OCI-LY7 (cell line): ENCODE data around the gene CSNK2A1.

Experiments used
- EZH2phosphoT487 ChIP-seq: fragments of 200-600 bp; sonication (generic); IDR thresholded peaks from 2 replicates; pipeline ENCODE4 v1.6.1; 2018; ENCODE audit warnings: low read depth, borderline replicate concordance, mild to moderate bottlenecking, mixed run types, antibody characterized with exemption, low read length, moderate library complexity, mixed read lengths
- TF ChIP-seq, protein P1 (sequence below): fragments of 200-600 bp; sonication (generic); conservative IDR thresholded peaks from 2 replicates; pipeline ENCODE4 v1.5.1; 2014; ENCODE audit warnings: mild to moderate bottlenecking, antibody characterized with exemption, low read length, moderate library complexity, mixed read lengths

DNA sequence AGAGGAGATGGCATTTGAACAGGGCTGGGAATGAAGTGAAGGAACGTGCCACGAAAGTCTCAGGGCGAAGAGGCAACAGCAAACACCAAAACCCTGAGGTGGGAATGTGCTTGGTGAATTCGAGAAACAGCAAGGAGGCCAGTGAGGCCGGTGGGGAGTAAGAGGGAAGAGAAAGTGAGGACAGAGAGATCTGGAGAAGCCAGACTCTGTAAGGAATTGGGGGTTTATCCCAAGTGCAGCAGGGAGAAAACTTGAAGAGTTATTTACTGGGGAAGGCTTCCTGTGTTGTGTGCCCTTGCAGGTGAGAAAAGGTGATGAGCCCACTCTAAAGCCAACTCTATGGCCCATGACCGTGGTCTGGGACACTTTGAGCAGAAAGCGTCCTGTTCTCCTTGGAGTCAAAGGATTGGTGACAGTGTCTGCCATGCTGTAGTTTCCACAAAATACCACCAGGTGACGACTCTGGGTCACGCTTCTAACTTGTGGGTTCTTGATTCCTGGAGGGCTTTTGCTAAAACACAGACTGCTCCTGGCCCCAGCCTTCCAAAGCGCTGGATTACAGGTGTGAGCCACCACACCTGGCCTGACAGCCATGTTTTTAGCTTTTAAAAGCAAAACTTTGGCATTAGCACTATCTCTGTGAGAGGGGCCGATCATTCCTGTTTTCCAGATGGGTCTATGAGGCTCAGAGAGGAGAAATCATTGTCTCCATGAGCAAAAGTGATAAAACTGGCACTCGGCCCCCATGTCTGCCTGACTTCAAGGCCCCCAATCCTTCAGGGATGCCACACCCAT lies 18.0 kb upstream of the CSNK2A1 start:
- TF ChIP-seq, protein P1, sequence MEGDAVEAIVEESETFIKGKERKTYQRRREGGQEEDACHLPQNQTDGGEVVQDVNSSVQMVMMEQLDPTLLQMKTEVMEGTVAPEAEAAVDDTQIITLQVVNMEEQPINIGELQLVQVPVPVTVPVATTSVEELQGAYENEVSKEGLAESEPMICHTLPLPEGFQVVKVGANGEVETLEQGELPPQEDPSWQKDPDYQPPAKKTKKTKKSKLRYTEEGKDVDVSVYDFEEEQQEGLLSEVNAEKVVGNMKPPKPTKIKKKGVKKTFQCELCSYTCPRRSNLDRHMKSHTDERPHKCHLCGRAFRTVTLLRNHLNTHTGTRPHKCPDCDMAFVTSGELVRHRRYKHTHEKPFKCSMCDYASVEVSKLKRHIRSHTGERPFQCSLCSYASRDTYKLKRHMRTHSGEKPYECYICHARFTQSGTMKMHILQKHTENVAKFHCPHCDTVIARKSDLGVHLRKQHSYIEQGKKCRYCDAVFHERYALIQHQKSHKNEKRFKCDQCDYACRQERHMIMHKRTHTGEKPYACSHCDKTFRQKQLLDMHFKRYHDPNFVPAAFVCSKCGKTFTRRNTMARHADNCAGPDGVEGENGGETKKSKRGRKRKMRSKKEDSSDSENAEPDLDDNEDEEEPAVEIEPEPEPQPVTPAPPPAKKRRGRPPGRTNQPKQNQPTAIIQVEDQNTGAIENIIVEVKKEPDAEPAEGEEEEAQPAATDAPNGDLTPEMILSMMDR, result peak; percentile 95
- no peak for TF ChIP-seq EZH2phosphoT487
